Activated CD4-positive, alpha-beta T cell treated with anti-CD3 and anti-CD28 coated beads for 24 hours (primary cell): Measurements from ENCODE around the gene UGT3A2.

Source experiments
- DNase-seq, 2 donors: peaks; one replicate each; pipeline ENCODE4 v3.0.0-alpha.2; 2020; ENCODE audit warnings: low read depth in 2 of 2

Gene UGT3A2

DNA sequence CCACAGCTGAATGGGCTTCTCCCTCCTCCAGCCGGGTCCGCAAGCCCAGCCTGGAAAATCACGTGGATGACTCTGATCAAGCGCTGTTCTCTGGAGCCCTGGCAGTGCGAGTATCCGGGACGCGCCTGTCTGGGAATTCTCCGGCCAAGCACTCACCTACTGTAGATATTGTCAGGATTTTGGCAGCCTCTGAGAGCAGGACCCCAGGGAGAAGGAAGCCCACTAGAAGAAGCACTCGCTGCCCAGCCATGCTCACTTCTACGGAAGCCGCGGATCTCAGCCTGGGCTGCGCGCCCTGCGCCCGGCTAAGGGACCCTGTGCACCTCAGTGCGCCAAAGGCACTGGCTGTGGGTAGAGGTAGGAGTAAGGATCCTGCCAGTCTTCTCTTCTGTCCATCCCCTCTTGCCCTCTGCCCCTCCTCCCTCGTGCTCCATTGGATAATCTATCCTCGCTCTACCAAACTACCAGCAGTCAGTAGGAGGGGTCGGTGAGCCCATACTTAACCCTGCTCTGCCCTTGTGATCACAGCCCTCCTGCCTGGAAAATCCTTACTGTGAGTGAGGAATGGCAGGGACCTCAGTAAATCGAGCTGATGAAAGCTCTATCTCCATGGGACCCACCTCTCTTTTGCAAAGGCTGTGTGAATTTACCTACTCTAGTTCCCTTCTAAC lies at the start of gene UGT3A2:
TSS of gene UGT3A2 (minus strand) at position 343 of the 671 bp plus-strand sequence. CDS start at position 250, 93 bp downstream.
- no peak for DNase-seq

DNA sequence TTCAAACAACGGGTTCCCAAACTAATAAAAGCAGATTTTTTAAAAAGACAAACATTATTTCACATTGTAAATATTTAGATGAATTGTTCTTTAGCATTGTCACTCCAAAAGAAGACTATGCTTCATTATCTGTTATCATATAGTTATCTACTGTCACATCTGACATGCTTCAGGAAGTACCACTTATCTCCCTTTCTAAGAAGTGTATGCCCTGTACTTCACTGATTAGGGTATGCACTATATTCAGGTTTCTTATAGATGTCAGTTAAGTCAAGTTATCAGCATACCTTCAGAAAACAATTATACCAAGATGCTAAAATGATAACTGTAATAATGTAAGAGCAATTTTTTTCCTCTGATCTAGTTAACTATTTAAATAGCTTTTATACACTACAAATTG lies 44.6 kb upstream of the UGT3A2 start:
- DNase-seq = no peak

DNA sequence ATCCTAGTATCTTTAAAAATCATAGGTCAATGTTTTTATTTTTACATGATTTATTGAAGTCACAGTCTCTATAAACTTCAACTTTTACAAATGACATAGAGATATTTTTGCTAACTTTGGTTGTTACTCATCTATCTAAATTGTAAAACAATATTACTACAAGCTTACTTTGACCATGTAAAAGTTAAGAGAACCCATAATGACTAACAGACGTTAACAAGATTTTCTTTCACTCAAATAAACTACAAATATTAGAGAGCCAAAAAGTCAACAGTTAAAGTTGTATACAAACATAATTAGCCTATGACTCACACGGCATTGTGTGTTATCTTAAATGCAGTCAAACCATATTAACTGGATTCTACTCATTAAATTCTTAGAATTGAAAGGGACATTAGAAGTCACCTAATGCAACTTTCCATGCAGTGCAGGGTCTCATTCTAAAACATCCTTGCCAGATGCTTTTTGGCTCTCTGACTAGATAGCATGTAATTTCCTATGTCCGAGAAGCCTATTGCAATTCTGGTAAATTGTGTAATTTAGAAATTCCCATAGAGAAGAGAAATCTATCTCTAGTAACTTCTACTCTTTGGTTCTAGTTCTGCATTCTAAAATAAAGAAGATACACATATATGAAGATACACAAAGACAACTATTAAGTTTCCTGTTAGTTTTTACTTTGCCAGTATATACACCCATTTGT lies 42.2 kb upstream of the UGT3A2 start:
- DNase-seq = no peak

DNA sequence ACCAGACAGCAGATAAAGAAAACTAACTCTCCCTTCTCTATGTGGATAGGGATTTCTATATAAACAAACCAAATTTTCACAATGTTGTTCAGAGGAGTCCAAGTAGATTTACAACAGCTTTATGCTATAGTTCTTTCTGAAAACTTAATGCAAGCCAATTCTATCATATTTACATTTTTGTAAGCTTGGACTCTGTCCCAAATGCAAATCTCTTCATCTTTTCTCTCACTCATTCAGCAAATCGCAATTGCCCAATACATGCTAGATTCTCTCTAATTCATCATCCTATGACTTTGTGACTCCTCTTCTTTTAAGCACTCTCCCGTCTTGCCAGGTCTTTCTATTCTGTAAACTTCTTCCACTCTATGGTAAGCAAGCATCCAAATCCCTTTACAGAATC lies 39.1 kb upstream of the UGT3A2 start:
- no peak for DNase-seq

DNA sequence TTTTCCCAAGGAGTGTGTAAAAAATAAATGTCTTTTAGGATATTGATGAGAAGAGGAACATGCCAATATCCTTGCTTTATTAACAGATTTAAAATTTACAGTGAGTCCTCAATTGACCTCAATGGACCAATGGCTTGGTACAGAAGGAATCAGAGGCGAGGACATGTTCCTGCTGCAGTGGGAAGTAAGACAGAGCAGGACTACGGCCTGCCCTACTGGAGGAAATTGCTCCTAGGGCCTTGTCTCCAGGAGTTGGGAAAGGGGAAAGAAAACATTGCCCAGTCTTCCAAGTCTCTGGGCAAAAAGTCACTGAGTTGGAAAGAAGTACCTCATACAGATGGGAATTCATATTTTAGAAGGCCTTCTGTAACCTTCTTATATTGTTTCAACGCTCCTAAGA lies 33.1 kb upstream of the UGT3A2 start:
- no peak for DNase-seq

DNA sequence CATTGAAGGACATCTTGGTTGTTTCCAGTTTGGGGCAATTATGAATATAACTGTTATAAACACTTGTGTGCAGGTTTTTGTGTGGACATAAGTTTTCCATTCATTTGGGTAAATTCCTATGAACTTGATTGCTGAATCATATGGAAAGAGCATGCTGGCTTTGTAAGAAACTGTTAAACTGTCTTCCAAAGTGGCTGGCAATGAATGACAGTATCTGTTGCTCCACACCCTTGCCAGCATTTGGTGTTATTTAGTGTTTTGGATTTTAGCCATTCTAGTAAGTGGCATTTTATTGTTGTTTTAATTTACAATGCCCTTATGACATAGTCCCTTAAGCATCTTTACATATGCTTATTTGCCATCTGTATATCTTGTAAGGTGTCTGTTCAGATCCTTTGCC lies 29.8 kb upstream of the UGT3A2 start:
- no peak for DNase-seq

DNA sequence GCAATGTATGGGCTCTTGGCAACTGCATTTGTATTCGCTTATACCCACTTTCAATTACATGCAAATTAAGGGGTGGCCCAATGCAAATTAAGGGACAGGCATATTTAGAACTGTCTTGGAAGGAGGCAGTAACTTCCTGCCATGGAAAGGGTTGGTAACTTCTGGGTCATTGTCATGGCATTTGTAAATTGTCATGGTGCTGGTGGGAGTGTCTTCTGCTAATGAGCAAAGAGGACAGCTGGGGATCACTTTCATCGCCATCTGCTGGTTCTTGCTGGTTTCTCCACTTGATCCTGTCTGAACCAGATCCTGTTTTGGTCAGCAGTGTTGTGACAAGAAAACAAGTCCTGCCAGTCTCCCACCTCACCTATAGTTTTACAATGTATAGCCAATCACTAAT lies 23.3 kb upstream of the UGT3A2 start:
- no peak for DNase-seq

DNA sequence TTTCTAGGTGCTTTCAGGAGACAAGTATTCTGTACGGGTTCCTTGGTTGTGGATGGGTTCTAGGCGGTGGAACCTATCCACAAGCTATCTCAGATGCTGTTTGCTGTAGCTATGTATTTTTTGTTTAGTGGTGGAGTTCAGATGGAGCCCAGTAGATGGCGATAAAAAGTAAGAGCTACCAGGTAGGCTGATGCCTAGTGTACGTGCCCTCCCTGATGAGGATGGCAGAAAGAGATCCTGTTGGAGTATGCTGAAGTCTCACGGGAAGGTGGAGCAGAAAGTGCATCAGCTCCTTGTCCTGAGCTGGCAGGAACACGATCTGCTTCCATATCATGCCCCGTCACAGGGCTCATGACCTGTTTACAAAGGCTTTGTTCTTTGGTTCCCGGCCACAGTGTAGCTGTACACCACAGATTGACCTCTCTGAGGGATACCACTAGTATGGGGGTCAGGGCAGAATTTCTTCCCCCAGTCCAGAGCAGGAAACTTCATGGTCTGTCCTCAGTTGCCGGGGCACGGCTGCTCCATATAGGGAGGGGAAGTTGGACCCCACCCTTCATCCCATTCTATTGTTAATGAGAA lies 12.6 kb upstream of the UGT3A2 start:
- peak in 1 of 2 donors; percentile 10 for DNase-seq

GRCh38 chr5:36078430-36078829 lies 11.7 kb upstream of the UGT3A2 start:
- no peak for DNase-seq

DNA sequence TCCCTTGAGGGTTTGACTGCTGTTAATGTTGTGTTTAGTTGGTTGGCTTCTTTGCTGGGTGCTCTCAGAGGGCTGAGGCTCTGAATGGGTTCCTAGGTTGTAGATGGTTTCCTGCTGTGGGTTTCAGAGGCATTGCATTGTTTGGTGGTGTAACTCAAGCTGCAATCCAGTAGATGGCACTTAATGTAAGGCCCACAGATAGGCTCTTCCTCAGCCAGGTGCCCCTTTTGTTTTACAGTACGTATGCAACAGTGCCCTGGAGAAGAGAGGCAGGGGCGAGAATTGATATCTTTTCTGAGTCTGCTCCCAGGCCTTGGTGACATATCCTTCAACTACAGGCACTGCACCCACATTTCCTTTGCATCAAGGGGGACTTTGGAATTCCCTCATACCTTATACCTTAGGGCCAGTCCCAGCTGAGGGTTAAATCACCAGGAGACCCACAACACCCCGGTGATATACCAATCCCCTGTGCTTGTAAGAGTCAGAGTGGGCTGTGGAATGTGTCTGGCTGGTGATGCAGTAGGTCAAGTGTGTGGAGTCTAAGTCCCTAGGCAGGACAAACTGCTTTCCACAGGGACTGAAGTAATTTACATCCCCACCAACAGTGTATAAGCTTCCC lies 7.0 kb upstream of the UGT3A2 start:
- no peak for DNase-seq

DNA sequence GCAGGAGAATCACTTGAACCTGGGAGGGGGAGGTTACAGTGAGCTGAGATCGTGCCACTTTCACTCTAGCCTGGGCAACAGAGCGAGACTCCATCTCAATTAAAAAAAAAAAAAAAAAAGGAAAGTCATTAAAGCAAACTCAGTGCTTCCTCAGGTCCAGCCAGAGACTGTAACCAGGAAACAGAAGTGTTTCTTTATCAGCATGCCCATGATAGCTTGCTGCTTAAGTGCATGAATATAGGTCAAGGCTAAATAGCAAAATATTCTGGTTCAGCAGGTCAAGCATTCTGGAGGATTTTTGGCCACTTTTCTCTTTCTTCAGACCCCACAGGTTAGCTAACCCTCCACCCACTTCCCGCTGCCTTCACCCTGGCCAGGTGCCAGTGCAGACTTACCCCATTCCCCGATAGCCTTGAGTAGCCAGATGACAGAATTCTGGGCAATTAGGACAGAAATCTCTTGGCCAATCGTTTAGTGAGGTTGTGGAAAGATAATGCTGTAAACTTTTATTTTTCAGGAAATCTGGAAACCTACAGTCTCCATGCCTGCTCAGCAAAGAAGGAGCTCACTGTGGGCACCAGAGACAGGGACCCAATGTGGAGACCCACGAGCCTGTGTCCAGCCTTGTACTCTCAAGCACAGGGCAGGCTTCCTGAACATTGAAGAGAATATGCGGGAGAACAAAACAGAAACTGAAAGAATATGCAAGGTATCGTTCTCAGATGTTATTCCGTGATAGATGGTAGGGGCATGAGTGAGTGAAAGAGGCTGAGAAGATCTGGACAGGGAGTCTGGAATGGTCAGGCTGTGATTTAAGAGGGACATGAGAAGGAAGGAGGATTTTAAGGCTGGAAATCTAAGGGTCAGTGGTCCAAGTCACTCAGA lies 4.2 kb upstream of the UGT3A2 start:
- DNase-seq = no peak

DNA sequence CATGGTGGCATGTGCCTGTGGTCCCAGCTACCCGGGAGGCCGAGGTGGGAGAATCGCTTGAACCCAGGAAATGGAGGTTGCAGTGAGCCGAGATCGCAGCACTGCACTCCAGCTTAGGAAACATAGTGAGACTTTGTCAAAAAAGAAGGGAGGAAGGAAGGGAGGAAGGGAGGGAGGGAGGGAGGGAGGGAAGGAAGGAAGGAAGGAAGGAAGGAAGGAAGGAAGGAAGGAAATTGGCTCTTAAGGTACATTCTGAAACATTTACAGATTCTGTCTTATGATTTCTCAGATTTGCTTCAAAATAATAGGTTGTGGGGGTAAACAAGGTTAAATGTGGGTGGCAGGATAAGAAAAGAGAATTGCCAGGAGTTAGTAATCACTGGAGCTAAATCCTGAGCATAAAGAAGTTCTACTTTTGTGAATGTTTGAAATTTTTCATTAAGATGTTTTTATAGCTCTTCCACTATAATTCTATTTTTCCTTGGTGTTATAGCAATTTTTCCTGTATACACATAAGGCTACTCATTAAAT lies 2.1 kb upstream of the UGT3A2 start:
- DNase-seq = no peak

- no peak for DNase-seq
These were observed 612 bp downstream of the UGT3A2 start for GRCh38 chr5:36066001-36066539.

DNA sequence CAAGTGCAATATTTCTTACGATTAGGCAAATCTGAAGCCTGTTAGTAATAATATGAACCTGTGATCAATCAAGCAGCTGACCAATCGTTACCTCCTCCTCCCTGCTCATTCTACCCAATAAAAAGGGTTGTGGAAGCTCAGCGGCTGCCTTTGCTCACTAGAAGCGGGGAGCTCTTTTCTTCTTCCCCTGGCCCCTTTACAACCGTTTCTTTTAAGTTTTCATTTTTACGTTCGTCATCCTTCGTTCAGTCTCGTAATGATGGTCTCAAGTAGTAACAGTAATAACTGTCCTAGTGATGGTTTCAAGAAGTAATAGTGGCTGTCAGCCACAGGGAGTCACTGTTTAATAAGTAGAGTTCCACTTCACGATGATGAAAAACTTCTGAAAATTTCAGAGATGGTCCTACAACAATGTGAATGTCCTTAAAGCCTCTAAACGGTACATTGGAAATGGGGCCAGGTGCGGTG lies 6.2 kb downstream of the UGT3A2 start:
- DNase-seq = no peak

DNA sequence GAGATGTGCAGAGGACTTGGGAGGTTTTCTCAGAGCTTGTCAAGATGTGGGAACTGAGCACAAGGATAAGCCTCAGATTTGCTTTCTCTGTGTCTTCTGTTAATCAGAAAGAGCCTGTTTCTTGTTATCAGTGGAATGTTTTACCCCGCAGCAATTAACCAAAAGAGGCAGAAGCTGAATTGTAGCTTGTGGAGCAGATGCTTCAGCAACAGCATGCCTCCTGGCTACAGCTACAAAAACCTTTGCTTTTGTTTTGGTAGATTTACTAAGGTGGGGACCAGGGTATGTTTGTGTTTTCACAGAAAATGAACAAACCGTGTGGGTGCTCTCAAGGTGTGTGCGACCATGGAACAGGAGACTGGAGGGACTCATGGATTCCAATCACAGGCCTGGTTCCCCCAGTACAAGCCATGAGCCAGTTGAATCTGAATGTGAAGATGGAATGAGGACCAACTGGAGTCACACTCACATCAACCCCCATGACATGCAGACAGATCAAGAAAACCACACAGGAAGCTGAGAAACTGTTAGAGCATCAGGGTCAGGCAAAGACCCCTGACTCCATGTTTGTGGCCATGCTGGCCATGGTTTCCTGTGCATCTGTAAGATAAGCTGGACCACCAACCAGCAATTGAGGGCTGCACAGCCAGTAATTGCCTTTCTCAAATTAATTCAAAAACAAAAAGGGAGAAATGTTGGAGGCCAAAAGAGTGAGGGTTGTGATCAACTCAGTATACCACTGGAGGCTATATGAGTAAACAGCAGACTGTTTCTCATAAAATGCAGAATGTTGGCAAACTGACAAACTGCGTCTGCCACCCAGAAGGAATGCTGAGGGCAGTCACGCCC lies 6.9 kb downstream of the UGT3A2 start:
- DNase-seq = no peak

DNA sequence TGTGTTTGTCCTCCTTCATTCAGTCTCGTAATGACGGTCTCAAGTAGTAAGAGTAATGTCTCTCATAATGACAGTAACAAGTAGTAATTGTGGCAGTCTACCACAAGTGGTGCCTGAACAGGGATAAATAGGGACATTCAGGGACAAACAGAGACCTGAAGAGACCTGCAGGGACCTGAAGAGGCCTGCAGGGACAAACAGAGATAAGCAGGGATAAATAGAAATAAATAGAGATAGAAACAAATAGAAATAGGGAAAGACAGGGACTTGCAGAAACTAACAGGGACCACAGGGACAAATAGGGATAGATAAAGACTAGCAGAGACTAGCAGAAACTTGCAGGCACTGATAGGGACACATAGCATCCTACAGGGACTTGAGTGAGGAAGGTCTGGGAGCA lies 7.9 kb downstream of the UGT3A2 start:
- no peak for DNase-seq

DNA sequence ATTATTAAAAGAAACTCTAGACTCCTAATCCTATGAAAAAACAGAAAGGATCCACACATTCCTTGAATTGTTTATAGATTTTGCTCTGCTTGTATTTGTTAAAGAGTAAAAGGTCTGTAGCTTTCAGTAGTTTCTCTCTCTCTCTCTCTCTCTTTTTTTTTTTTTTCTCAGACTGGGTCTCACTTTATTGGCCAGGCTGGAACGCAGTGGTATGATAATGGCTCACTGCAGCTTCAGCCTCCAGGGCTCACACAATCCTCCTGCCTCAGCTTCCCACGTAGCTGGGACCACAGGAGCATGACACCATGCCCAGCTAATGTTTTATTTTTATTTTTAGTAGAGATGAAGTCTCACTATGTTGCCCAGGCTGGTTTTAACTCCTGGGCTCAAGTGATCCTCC lies 9.3 kb downstream of the UGT3A2 start:
- DNase-seq = no peak

DNA sequence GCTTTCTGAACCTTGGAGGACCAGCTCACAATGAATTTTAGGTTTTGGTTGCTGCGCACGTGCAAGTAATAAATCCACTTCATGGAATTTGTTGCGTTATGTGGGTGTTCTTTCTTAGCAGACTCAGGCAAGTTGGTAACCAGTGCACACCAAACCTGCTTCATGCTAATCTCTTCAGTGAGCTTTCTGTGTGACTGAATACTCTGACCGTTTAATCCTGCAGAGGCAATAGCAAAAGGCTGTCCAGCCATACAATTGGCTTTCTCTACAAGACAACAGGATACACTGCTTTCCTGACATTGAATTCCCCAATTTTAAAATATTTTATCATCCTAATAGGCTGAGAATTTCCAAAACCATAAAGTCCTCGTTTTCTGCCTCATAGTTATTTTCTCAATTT lies 10.3 kb downstream of the UGT3A2 start:
- DNase-seq = no peak

GRCh38 chr5:36055984-36056383 lies 10.7 kb downstream of the UGT3A2 start:
- DNase-seq = no peak

DNA sequence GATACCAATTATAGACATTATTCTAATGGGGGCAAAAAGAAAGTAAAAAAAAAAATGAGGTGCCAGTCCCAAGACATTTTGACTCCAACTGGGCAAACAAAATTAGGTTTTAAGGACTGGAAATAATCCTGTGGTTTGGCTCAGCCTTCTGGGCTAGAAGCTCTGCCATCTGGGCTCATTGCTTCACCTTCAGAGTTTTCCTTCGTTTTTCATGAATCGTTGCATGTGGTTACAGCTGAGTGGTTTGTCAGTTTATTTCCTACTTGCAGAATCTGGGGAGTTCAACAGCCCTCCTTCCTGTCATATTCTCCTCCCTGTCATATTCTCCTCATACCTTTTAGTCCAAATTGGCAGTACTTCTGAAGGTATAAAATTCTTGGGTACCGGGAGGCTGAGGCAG lies 12.0 kb downstream of the UGT3A2 start:
- no peak for DNase-seq
